ENCODE data around the gene SLC47A1. TPM values are rescaled to one million over a fixed set of nuclear protein-coding genes. Genes with fewer than 3 reads are reported as not detected.

SLC47A1 gene

DNA sequence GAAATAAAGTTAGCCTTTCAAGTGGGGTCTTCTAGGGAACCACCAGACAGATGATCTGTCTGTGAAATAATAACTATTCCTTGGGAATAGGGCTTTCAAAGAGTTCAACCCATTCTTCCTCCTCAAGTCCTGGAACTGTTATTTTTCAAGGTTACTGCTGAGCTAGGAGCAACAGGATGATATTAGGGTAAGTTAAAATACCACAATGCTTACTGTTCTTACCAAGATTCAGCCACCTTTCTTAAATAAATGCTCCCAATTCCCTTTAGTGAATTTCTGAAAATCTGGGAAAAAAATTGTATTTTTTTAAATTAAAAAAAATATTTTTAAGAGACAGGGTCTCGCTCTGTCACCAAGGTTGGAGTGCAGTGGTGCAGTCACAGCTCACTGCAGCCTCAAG, 88.0 kb downstream of the SLC47A1 start:
- H2BK5ac ChIP-seq (ENCODE audit: low read length), result no peak overlapping the region
- H3K27me3 ChIP-seq (ENCODE audit: insufficient read depth, low read length, poor library complexity), result no peaks in the 10 kb centered on the region
- no peak overlapping the region for H3K23ac ChIP-seq (ENCODE audit: low read length)
- no peak overlapping the region for H3K18ac ChIP-seq (ENCODE audit: low read length)
- no peak overlapping the region for H3K4me2 ChIP-seq (ENCODE audit: low read length)
- H2BK15ac ChIP-seq (replicated peaks; ENCODE audit: low read depth), result no peak overlapping the region
- no peaks in the 10 kb centered on the region for H3K36me3 ChIP-seq (ENCODE audit: control insufficient read depth, insufficient read depth, low read length)
- DNase-seq, result no peak
- H4K5ac ChIP-seq (ENCODE audit: low read length), result no peak overlapping the region
- no peak overlapping the region for H3K56ac ChIP-seq (ENCODE audit: low read length)
- no peak overlapping the region for H2AK5ac ChIP-seq (ENCODE audit: low read length)
- no peak overlapping the region for H3K4me3 ChIP-seq (ENCODE audit: low read length)
- H3K4me1 ChIP-seq (ENCODE audit: control insufficient read depth, low read depth, low read length), result no peaks in the 10 kb centered on the region
- no peak overlapping the region for H3K27ac ChIP-seq (ENCODE audit: low read depth, low read length)
- H3K4ac ChIP-seq (ENCODE audit: low read depth, low read length), result no peak overlapping the region
- H3K9ac ChIP-seq (ENCODE audit: low read length), result no peak overlapping the region
- H2BK120ac ChIP-seq (ENCODE audit: low read depth, low read length), result no peak overlapping the region
- H3K79me1 ChIP-seq (ENCODE audit: low read length), result no peaks in the 10 kb centered on the region
- no CpG with 5 or more reads among the region's 1 CpG for WGBS (ENCODE audit: extremely low coverage, insufficient coverage, low lambda C conversion rate)
- no peaks in the 10 kb centered on the region for H3K79me2 ChIP-seq (ENCODE audit: control insufficient read depth, insufficient read depth, low read length)
- H4K8ac ChIP-seq (ENCODE audit: low read depth, low read length), result no peak overlapping the region

GRCh38 chr17:19626079-19626478, 92.4 kb downstream of the SLC47A1 start:
- Histone ChIP-seq H3K4me1 (ENCODE audit: control insufficient read depth, low read depth, low read length) (no peaks in the 10 kb centered on the region), H3K56ac (ENCODE audit: low read length) (no peak overlapping the region), H3K27ac (ENCODE audit: low read depth, low read length) (no peak overlapping the region), H2AK5ac (ENCODE audit: low read length) (no peak overlapping the region), H3K4me2 (ENCODE audit: low read length) (no peak overlapping the region), H3K36me3 (ENCODE audit: control insufficient read depth, insufficient read depth, low read length) (no peaks in the 10 kb centered on the region), H3K9ac (ENCODE audit: low read length) (no peak overlapping the region), H3K27me3 (ENCODE audit: insufficient read depth, low read length, poor library complexity) (no peaks in the 10 kb centered on the region), H3K18ac (ENCODE audit: low read length) (no peak overlapping the region), H3K4ac (ENCODE audit: low read depth, low read length) (no peak overlapping the region), H2BK15ac (replicated peaks; ENCODE audit: low read depth) (no peak overlapping the region), H4K8ac (ENCODE audit: low read depth, low read length) (no peak overlapping the region), H2BK5ac (ENCODE audit: low read length) (no peak overlapping the region), H3K23ac (ENCODE audit: low read length) (no peak overlapping the region), H3K79me2 (ENCODE audit: control insufficient read depth, insufficient read depth, low read length) (no peaks in the 10 kb centered on the region), H3K79me1 (ENCODE audit: low read length) (no peaks in the 10 kb centered on the region), H2BK120ac (ENCODE audit: low read depth, low read length) (no peak overlapping the region), H4K5ac (ENCODE audit: low read length) (no peak overlapping the region), H3K4me3 (ENCODE audit: low read length) (no peak overlapping the region)
- DNase-seq, result no peak
- WGBS (ENCODE audit: extremely low coverage, insufficient coverage, low lambda C conversion rate), result no CpG with 5 or more reads among the region's 4 CpGs

Small RNA genes lying within 50 kb of the gene (small RNA-seq; reads per million reads assigned to genes)
- gene AC025627.2 (ENCODE audit: insufficient read depth) (not detected), gene NMTRQ-TTG12-1 (ENCODE audit: insufficient read depth) (not detected)

Measured in mesendoderm (in vitro differentiated cells).